ENCODE results near the gene PPOX.

PPOX gene

GRCh38 chr1:161199506-161200139, 33.4 kb downstream of the PPOX start:
- no peak for DNase-seq (ENCODE audit: low spot score)
- no peak for TF ChIP-seq CTCF (IDR thresholded peaks at IDR 0.05; ENCODE audit: extremely low read depth, insufficient read depth, missing control alignments)
- in situ Hi-C loops (cut with MboI; ENCODE audit: low pct_unique_long_range_greater_than_20kb, low sequenced_read_pairs, unreplicated experiment), result loop anchor here (25.0 kb wide), 1 partner anchor 513 kb away; the partner anchor contains the start of genes FCRLA and FCRLB

GRCh38 chr1:161200421-161200991, 34.3 kb downstream of the PPOX start:
- no peak for DNase-seq (ENCODE audit: low spot score)
- in situ Hi-C loops (cut with MboI; ENCODE audit: low pct_unique_long_range_greater_than_20kb, low sequenced_read_pairs, unreplicated experiment), result no loop called here
- TF ChIP-seq CTCF (IDR thresholded peaks at IDR 0.05; ENCODE audit: extremely low read depth, insufficient read depth, missing control alignments), result no peak

- no peak for DNase-seq (ENCODE audit: low spot score)
- in situ Hi-C loops (cut with MboI; ENCODE audit: low pct_unique_long_range_greater_than_20kb, low sequenced_read_pairs, unreplicated experiment), result no loop called here
- no peak for TF ChIP-seq CTCF (IDR thresholded peaks at IDR 0.05; ENCODE audit: extremely low read depth, insufficient read depth, missing control alignments)
These were observed 35.0 kb downstream of the PPOX start for GRCh38 chr1:161200992-161201835.

- in situ Hi-C loops (cut with MboI; ENCODE audit: low pct_unique_long_range_greater_than_20kb, low sequenced_read_pairs, unreplicated experiment), result no loop called here
- DNase-seq (ENCODE audit: low spot score), result peak; percentile 95
- TF ChIP-seq CTCF (IDR thresholded peaks at IDR 0.05; ENCODE audit: extremely low read depth, insufficient read depth, missing control alignments), result peak; percentile 31
These were observed 35.8 kb downstream of the PPOX start, which contains the start of gene NDUFS2 for GRCh38 chr1:161201836-161202712. NDUFS2 (plus strand) TSS chr1:161202367; CDS start chr1:161202386, 19 bp downstream.

GRCh38 chr1:161206411-161207140, 40.4 kb downstream of the PPOX start:
- DNase-seq (ENCODE audit: low spot score), result no peak
- no peak for TF ChIP-seq CTCF (IDR thresholded peaks at IDR 0.05; ENCODE audit: extremely low read depth, insufficient read depth, missing control alignments)
- in situ Hi-C loops (cut with MboI; ENCODE audit: low pct_unique_long_range_greater_than_20kb, low sequenced_read_pairs, unreplicated experiment), result no loop called here

Measured in GM13977 (cell line).